ENCODE data around the gene PSMD9.
"Not testable (repeated sequence)": the region's sequence is repeated elsewhere in the genome, so short reads cannot be mapped to it uniquely, and the experiment has no call there.

PSMD9 gene

DNA sequence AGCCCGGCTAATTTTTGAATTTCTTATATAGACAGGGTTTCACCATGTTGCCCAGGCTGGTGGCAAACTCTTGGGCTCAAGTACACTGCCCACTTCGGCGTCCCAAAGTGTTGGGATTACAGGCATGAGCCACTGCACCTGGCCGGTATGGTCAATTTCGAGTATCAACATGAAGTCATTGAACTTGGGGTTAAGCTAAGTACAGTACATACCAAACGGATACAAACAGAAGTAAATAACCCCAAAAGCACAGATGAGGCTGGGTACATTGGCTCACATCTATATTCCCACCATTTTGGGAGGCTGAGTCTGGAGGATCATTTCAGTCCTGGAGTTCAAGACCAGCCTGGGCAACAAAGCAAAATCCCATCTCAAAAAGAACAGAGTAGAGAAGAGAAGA is 13.0 kb upstream of the PSMD9 start:
- Histone ChIP-seq H3K27me3 (ENCODE audit: control insufficient read depth, insufficient read depth, low read length) (no peaks in the 10 kb centered on the region), H3K9ac (ENCODE audit: low read depth, low read length) (no peak overlapping the region), H3K36me3 (ENCODE audit: control insufficient read depth, insufficient read depth, low read length) (no peaks in the 10 kb centered on the region), H3K4me1 (ENCODE audit: control insufficient read depth, insufficient read depth, low read length) (no peaks in the 10 kb centered on the region), H3K9me3 (ENCODE audit: control insufficient read depth, insufficient read depth, low read length) (no peaks in the 10 kb centered on the region), H3K4me3 (ENCODE audit: low read depth, low read length) (no peak overlapping the region), H3K27ac (ENCODE audit: low read depth, low read length) (no peak overlapping the region)

DNA sequence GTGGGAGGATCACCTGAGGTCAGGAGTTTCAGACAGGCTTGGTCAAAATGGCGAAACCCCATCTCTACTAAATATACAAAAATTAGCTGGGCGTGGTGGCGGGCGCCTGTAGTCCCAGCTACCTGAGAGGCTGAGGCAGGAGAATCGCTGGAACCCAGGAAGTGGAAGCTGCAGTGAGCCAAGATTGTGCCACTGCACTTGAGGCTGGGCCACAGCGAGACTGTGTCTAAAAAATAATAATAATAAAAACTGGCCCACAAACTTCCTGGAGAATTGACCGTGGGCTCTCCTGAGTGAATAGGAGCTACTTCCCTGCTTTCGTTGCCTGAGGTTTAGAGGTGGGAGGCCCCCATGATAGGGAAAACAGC is 12.5 kb upstream of the PSMD9 start:
- not testable (repeated sequence) for H3K9ac ChIP-seq (ENCODE audit: low read depth, low read length); H3K36me3 ChIP-seq (ENCODE audit: control insufficient read depth, insufficient read depth, low read length); H3K27ac ChIP-seq (ENCODE audit: low read depth, low read length); H3K9me3 ChIP-seq (ENCODE audit: control insufficient read depth, insufficient read depth, low read length); H3K4me1 ChIP-seq (ENCODE audit: control insufficient read depth, insufficient read depth, low read length); H3K4me3 ChIP-seq (ENCODE audit: low read depth, low read length); H3K27me3 ChIP-seq (ENCODE audit: control insufficient read depth, insufficient read depth, low read length)

DNA sequence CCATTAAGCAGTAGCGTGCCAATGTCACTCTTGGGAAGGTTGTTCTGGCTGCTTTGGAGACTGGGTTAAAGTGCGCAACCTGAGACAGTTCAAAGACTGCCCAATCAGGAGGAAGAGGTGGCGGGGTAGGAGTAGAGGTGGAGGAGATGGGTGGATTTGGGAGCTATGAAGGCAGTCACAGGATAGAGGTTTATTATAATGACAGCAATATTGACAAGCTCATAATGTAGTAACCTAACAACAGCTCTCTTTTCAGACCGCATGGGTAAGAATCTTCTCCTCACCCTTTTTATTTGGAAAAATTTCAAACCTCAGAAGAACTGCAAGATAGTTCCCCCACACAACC is 5.3 kb upstream of the PSMD9 start:
- H3K27ac ChIP-seq (ENCODE audit: low read depth, low read length) = no peak overlapping the region
- H3K4me3 ChIP-seq (ENCODE audit: low read depth, low read length) = no peak overlapping the region
- peaks cover 7% of the 10 kb centered on the region; the same call in 1 of the 2 replicates for H3K4me1 ChIP-seq (ENCODE audit: control insufficient read depth, insufficient read depth, low read length)
- H3K9me3 ChIP-seq (ENCODE audit: control insufficient read depth, insufficient read depth, low read length) = no peaks in the 10 kb centered on the region
- no peak overlapping the region for H3K9ac ChIP-seq (ENCODE audit: low read depth, low read length)
- no peaks in the 10 kb centered on the region for H3K27me3 ChIP-seq (ENCODE audit: control insufficient read depth, insufficient read depth, low read length)
- no peaks in the 10 kb centered on the region for H3K36me3 ChIP-seq (ENCODE audit: control insufficient read depth, insufficient read depth, low read length)

DNA sequence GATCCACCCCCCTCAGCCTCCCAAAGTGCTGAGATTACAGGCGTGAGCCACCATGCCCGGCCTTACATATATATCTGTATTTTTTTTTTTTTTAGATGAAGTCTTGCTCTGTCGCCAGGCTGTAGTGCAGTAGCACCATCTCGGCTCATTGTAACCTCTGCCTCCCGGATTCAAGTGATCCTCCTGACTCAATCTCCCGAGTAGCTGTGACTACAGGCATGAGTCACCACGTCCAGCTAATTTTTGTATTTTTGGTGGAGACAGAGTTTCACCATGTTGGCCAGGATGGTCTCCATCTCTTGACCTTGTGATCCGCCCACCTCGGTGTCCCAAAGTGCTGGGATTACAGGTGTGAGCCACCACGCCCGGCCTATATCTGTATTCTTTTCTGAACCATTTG is 3.5 kb upstream of the PSMD9 start:
- H3K36me3 ChIP-seq (ENCODE audit: control insufficient read depth, insufficient read depth, low read length); H3K4me3 ChIP-seq (ENCODE audit: low read depth, low read length); H3K27me3 ChIP-seq (ENCODE audit: control insufficient read depth, insufficient read depth, low read length); H3K27ac ChIP-seq (ENCODE audit: low read depth, low read length); H3K9ac ChIP-seq (ENCODE audit: low read depth, low read length); H3K9me3 ChIP-seq (ENCODE audit: control insufficient read depth, insufficient read depth, low read length): not testable (repeated sequence)
- peaks cover 14% of the 10 kb centered on the region for H3K4me1 ChIP-seq (ENCODE audit: control insufficient read depth, insufficient read depth, low read length)

DNA sequence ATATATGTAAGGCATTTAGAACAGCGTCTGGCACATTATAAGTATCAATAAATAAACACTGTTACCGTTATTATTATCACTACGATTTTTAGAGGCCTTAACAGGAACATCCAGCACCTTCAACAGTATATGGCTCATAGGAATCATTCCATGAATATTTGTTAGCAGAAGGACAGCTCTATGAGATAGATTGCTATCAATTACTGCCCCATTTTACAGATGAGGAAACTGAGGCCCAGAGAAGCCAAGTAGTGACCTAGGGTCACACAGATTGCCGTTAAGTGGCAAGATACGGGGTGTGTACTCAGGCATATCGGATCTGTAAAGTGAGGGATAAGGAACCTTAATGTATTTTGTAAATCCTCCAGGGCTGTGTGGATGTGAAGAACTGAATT is 510 bp upstream of the PSMD9 start:
- Histone ChIP-seq H3K27me3 (ENCODE audit: control insufficient read depth, insufficient read depth, low read length) (peaks cover 8% of the 10 kb centered on the region), H3K4me1 (ENCODE audit: control insufficient read depth, insufficient read depth, low read length) (peaks cover 14% of the 10 kb centered on the region), H3K4me3 (ENCODE audit: low read depth, low read length) (peak overlapping the region; percentile 79), H3K36me3 (ENCODE audit: control insufficient read depth, insufficient read depth, low read length) (no peaks in the 10 kb centered on the region), H3K27ac (ENCODE audit: low read depth, low read length) (peak overlapping the region; percentile 59), H3K9ac (ENCODE audit: low read depth, low read length) (no peak overlapping the region), H3K9me3 (ENCODE audit: control insufficient read depth, insufficient read depth, low read length) (no peaks in the 10 kb centered on the region)

DNA sequence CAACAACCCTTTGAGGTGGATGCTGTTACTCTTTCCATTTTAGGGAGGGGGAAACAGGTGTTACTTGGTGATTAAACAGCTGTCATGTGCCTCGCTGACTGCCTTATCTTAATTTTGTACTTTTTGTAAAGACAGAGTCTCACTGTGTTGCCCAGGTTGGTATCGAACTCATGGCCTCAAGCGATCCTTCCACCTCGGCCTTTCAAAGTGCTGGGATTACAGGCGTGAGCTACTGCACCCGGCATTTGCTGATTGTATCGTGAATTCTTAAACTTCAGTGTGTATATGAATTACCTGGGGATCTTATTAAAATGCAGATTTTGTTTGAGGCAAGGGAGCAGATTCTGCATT is 659 bp downstream of the PSMD9 start:
- H3K9ac ChIP-seq (ENCODE audit: low read depth, low read length) = peak overlapping the region; percentile 85; the same call in 1 of the 2 replicates
- no peaks in the 10 kb centered on the region for H3K9me3 ChIP-seq (ENCODE audit: control insufficient read depth, insufficient read depth, low read length)
- H3K27ac ChIP-seq (ENCODE audit: low read depth, low read length) = peak overlapping the region; percentile 96
- peaks cover 19% of the 10 kb centered on the region for H3K4me1 ChIP-seq (ENCODE audit: control insufficient read depth, insufficient read depth, low read length)
- no peaks in the 10 kb centered on the region for H3K36me3 ChIP-seq (ENCODE audit: control insufficient read depth, insufficient read depth, low read length)
- H3K27me3 ChIP-seq (ENCODE audit: control insufficient read depth, insufficient read depth, low read length) = peaks cover 8% of the 10 kb centered on the region
- peak overlapping the region; percentile 79 for H3K4me3 ChIP-seq (ENCODE audit: low read depth, low read length)

DNA sequence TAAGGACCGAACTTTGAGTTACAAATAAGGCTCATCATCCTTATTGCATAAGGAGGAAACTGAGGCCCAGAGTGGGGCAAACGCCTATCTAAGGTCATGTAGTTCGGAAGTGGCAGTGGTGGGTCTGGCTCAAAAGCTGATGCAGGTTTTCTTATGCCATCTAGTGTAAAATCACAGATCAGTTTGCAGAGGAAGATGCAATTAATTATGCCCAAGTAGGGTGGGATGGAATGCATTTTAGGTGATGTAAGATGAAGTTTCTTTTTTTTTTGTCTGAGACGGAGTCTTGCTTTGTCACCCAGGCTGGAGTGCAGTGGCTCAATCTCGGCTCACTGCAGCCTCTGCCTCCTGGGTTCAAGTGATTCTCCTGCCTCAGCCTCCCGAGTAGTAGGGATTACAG is 1.1 kb downstream of the PSMD9 start:
- not testable (repeated sequence) for H3K9ac ChIP-seq (ENCODE audit: low read depth, low read length); H3K27me3 ChIP-seq (ENCODE audit: control insufficient read depth, insufficient read depth, low read length); H3K9me3 ChIP-seq (ENCODE audit: control insufficient read depth, insufficient read depth, low read length); H3K36me3 ChIP-seq (ENCODE audit: control insufficient read depth, insufficient read depth, low read length)
- H3K4me1 ChIP-seq (ENCODE audit: control insufficient read depth, insufficient read depth, low read length) = peaks cover 21% of the 10 kb centered on the region
- H3K27ac ChIP-seq (ENCODE audit: low read depth, low read length) = peak overlapping the region; percentile 96
- H3K4me3 ChIP-seq (ENCODE audit: low read depth, low read length) = peak overlapping the region; percentile 79

DNA sequence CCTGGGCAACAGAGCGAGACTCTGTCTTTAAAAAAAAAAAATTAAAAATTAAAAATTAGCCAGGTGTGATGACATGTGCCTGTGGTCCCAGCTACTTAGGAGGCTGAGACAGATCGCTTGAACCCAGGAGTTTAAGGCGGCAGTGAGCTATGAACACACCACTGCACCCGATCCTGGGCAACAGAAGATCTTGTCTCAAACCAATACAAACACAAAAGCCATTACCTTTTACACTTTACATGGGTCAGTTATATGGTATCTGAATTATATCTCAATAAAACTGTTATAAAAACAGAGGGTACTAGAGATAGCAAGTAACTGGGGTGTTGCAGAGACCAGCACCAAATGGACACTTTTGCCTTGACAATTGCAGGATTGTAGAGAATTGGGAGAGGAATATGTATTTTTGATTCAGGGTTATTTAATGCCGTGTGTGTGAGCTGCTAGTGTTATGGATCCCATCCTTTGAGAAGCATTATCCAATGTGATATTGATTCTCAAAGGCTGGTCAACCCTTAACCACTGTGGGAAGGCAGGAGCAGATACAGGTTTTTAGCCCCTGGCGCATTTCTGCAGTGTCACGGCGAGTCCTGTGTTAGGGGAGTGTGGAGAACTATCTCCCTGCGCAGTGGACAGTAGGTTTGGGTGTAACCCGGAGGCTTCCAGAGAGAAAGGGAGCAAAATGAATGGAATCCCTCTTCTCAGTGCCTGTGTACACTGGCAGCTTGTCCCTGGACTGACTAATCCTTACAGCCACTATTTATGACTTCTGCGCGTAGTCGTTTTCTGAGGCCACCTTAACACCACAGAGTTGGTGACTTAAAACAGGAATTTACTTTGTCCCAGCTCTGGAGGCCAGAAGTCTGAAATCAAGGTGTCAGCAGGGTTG is 4.3 kb downstream of the PSMD9 start:
- Histone ChIP-seq H3K9ac (ENCODE audit: low read depth, low read length) (no peak overlapping the region), H3K36me3 (ENCODE audit: control insufficient read depth, insufficient read depth, low read length) (peaks cover 24% of the 10 kb centered on the region), H3K9me3 (ENCODE audit: control insufficient read depth, insufficient read depth, low read length) (no peaks in the 10 kb centered on the region), H3K27me3 (ENCODE audit: control insufficient read depth, insufficient read depth, low read length) (peaks cover 8% of the 10 kb centered on the region), H3K27ac (ENCODE audit: low read depth, low read length) (no peak overlapping the region), H3K4me3 (ENCODE audit: low read depth, low read length) (no peak overlapping the region), H3K4me1 (ENCODE audit: control insufficient read depth, insufficient read depth, low read length) (peaks cover 21% of the 10 kb centered on the region)

DNA sequence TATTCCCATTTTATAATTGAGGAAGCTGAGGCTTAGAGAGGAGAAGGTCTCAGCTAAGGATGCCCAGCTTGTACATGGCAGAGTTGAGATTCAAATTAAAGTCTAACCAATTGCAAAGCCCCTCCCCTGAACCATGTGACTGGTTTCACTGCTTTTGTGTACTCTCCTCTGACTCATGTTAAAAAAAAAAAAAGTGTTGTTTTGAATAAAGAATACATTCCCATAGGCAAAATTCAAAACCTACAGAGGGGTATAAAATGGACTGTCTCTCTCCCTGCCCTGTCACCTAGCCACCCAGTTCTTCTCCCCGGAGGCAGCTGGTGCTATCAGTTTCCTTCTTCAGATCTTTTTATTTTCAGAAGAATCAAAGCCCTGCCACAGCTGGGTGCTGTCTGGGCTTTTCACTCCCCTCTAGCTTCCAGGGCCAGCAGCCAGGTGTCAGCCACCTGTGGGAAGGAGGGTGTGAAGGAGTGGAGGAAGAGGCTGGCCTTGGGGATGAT is 5.4 kb downstream of the PSMD9 start:
- H3K36me3 ChIP-seq (ENCODE audit: control insufficient read depth, insufficient read depth, low read length) = peaks cover 26% of the 10 kb centered on the region
- H3K9me3 ChIP-seq (ENCODE audit: control insufficient read depth, insufficient read depth, low read length) = no peaks in the 10 kb centered on the region
- peaks cover 8% of the 10 kb centered on the region for H3K27me3 ChIP-seq (ENCODE audit: control insufficient read depth, insufficient read depth, low read length)
- H3K9ac ChIP-seq (ENCODE audit: low read depth, low read length) = no peak overlapping the region
- H3K27ac ChIP-seq (ENCODE audit: low read depth, low read length) = peak overlapping the region; percentile 66
- H3K4me3 ChIP-seq (ENCODE audit: low read depth, low read length) = no peak overlapping the region
- H3K4me1 ChIP-seq (ENCODE audit: control insufficient read depth, insufficient read depth, low read length) = peaks cover 17% of the 10 kb centered on the region

DNA sequence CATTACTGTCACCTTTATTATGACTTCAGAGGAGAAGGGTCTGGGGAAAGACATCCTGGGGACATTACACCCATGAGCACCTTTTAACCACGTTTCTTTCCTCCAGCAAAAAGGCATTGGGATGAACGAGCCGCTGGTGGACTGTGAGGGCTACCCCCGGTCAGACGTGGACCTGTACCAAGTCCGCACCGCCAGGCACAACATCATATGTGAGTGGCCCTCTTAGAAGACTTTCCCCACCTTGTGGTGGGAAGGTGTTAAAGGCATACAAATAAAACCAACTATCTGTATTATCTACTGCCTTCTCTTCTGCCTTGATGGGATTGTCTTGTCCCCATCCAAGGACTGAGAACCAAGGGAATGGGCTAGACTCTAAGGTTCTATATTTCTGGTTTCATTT is 6.0 kb downstream of the PSMD9 start:
- no peaks in the 10 kb centered on the region for H3K9me3 ChIP-seq (ENCODE audit: control insufficient read depth, insufficient read depth, low read length)
- peaks cover 33% of the 10 kb centered on the region for H3K36me3 ChIP-seq (ENCODE audit: control insufficient read depth, insufficient read depth, low read length)
- H3K9ac ChIP-seq (ENCODE audit: low read depth, low read length) = no peak overlapping the region
- peaks cover 6% of the 10 kb centered on the region for H3K27me3 ChIP-seq (ENCODE audit: control insufficient read depth, insufficient read depth, low read length)
- H3K4me1 ChIP-seq (ENCODE audit: control insufficient read depth, insufficient read depth, low read length) = peaks cover 12% of the 10 kb centered on the region
- no peak overlapping the region for H3K4me3 ChIP-seq (ENCODE audit: low read depth, low read length)
- peak overlapping the region; percentile 66 for H3K27ac ChIP-seq (ENCODE audit: low read depth, low read length)

DNA sequence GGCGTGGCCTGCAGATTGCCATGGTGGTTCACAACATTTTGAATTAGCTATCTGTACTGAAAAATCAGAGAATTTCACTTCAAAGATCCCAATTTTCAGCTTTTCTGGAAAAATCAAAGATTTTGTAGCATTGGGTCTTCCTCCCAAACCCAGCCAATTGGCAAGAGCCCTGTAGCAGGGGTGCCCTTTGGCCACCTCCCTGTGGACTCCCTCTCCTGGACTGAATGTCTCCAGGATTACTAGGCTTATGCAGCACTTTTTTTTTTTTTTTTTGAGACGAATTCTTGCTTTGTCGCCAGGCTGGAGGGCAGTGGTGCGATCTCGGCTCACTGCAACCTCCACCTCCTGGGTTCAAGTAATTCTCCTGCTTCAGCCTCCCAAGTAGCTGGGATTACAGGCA is 9.7 kb downstream of the PSMD9 start:
- Histone ChIP-seq H3K9me3 (ENCODE audit: control insufficient read depth, insufficient read depth, low read length) (no peaks in the 10 kb centered on the region), H3K9ac (ENCODE audit: low read depth, low read length) (no peak overlapping the region), H3K4me1 (ENCODE audit: control insufficient read depth, insufficient read depth, low read length) (peaks cover 11% of the 10 kb centered on the region), H3K27ac (ENCODE audit: low read depth, low read length) (no peak overlapping the region), H3K4me3 (ENCODE audit: low read depth, low read length) (no peak overlapping the region), H3K27me3 (ENCODE audit: control insufficient read depth, insufficient read depth, low read length) (no peaks in the 10 kb centered on the region), H3K36me3 (ENCODE audit: control insufficient read depth, insufficient read depth, low read length) (peaks cover 62% of the 10 kb centered on the region)
